Islet of Langerhans (tissue), 1 donor: ENCODE results near the gene SLC26A5.
"Not testable (repeated sequence)": the region's sequence is repeated elsewhere in the genome, so short reads cannot be mapped to it uniquely, and the experiment has no call there.

ENCODE experiments used
- FAIRE-seq: peaks from one replicate; lab custom pipeline; 2011; peaks lifted over from hg19 to GRCh38; lab: Jason Lieb, UNC

Gene SLC26A5

DNA sequence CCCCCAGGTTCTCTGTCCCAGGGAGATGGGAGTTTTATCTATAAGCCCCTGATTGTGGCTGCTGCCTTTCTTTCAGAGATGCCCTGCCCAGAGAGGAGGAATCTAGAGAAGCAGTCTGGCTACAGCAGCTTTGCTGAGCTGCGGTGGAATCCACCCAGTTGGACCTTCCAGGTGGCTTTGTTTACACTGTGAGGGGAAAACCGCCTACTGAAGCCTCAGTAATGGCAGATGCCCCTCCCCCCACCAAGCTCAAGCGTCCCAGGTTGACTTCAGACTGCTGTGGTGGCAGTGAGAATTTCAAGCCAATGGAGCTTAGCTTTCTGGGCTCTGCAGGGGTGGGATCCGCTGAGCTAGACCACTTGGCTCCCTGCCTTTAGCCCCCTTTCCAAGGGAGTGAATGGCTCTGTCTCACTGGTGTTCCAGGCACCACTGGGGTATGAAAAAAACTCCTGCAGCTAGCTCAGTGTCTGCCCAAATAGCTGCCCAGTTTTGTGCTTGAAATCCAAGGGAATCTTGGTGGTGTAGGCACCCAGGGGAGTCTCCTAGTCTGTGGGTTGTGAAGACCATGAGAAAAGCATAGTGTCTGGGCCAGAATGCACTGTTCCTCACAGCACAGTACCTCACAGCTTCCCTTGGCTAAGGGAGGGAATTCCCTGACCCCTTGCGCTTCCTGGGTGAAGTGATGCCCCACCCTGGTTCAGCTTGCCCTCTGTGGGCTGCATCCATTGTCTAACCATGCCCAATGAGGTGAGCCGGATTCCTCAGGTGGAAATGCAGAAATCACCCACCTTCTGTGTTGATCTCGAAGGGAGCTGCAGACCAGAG lies 40.0 kb downstream of the SLC26A5 start:
- FAIRE-seq = not testable (repeated sequence)

- not testable (repeated sequence) for FAIRE-seq
Measured at GRCh38 chr7:103399687-103400086, 46.3 kb downstream of the SLC26A5 start.

- no peak for FAIRE-seq
Measured at GRCh38 chr7:103398483-103399127, 47.4 kb downstream of the SLC26A5 start.

GRCh38 chr7:103396471-103396870 lies 49.5 kb downstream of the SLC26A5 start:
- FAIRE-seq = no peak

- FAIRE-seq = no peak
Measured at GRCh38 chr7:103395071-103395470, 50.9 kb downstream of the SLC26A5 start.

DNA sequence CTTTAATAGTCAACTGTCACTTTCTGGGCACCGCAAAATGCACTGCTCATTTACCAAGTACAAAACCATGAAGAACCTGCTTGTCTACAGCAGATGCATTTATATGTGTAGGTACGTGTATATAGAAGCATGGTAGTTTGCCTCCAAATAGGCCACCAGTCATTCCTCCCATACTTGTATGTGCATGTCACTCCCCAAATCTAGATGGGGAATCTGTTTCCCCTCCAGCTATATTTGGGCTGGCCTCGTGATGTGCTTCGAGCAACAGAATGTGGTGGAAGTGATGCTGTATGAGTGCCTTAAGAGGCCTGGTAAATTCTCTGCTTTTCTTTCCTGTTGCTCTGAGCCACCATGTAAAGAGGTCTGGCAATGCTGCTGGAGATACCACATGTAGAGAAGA lies 51.4 kb downstream of the SLC26A5 start:
- FAIRE-seq = no peak

DNA sequence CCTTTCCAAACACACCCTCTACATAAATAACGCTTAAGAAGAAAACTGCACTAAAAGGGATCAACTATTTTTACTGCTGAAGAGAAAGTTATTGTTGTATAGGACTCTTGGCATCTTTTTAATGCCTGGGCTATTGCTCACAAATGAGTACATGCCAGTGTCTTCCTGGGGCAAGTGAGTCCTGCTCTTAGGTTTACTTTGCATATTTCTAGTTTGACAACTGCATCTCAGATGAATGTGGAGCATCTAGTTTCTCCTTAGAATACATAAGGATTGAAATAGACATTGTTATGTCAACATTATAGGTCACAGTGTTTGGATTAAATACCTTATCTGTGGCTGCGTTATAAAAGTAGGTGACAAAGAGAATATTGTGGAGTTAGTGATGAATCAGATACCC lies 54.0 kb downstream of the SLC26A5 start:
- FAIRE-seq = no peak

DNA sequence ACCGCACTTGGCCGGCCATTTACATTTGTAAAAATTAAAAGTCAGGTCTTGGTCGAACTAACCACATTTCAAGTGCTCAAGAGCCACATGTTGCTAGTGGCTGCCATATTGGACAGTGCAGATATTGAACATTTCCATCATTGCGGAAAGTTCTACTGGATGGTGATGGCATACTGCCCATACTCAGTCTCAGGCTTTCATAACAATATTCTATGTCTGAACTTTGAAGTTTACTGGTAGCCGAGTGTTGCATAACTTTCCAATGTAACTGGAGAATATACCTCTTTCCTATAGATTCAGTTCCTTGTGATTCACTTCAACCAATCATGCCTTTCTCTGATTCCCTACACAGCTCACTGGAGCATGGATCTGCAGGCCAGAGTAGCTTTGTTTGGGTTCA lies 54.9 kb downstream of the SLC26A5 start:
- no peak for FAIRE-seq

- FAIRE-seq = no peak
Measured at GRCh38 chr7:103389263-103389662, 56.7 kb downstream of the SLC26A5 start.

- no peak for FAIRE-seq
Measured at GRCh38 chr7:103388469-103389140, 57.4 kb downstream of the SLC26A5 start.

DNA sequence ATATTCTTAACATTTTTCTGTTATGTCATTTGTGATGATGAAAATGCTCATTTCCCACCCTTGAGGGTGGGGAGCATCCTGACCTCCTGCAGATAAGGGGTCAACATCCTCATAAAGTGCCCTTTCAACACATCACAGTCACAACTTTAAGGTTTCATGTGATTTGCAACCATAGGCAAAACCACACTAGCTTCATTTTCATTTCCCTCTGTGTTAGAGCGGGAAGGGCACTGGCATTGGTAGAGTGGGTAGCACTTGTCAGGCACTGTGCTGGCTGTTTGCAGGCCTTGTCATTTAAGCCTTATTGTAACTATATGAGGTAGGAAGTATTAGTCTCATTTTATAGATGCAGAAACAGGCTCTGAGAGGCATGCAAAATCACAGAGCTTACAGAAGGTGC lies 58.8 kb downstream of the SLC26A5 start:
- no peak for FAIRE-seq

- no peak for FAIRE-seq
Measured at GRCh38 chr7:103382032-103382402, 64.0 kb downstream of the SLC26A5 start.

GRCh38 chr7:103381280-103382031 lies 64.6 kb downstream of the SLC26A5 start:
- no peak for FAIRE-seq

GRCh38 chr7:103380395-103381191 lies 65.4 kb downstream of the SLC26A5 start:
- no peak for FAIRE-seq

DNA sequence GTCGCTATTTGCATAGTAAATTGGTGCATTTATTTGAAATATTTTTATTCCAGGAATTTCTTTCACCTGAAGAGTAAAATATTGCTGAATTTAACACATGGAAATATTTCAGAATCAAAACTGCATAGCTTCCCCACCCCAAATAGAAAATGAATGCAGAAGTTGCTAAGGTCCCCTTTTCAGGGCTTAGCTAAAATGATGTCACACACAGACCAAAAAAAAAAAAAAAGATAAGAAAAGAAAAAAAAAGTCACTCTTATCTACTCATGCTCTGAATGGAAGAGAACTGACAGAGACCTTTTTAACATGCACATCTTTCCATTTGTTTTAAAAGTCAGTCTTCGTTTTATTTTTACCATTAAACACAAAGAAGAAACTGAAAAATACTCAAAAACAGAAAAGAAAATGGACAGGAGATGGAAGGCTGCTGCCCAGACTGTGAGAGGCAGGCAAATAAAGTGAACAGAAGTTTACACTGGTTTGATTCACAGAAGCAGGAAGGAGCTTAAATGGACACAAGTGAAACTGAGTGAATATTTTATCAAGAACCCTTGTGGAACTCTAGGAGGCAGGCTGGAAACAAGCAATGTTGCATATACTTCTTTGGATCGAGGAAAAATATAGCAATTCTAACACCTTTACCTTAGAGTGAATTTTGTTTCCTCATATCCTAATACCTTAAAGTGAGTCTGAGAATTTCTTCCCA lies 66.6 kb downstream of the SLC26A5 start:
- no peak for FAIRE-seq

- no peak for FAIRE-seq
Measured at GRCh38 chr7:103373866-103374643, 72.0 kb downstream of the SLC26A5 start.

- no peak for FAIRE-seq
Measured at GRCh38 chr7:103369432-103369831, 76.6 kb downstream of the SLC26A5 start.

DNA sequence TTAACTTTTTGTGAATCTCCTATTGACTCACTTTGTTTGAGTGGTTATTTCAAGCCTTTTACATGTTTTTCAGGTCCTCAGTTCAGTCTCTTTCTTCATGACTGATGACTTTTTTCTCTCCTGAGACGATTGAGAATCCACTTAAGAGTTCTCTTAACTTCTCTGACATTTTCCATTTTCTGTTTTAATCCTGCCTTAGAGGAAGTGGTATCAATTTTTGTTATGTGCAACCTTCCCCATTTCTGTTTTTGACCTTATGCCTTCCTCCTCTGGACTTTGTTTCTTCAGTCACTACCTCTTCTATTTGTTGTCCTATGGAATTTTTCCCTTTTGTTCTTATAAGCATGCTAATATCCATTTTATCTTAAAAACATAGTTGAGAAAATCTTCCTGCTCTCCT lies 96.2 kb downstream of the SLC26A5 start:
- no peak for FAIRE-seq

DNA sequence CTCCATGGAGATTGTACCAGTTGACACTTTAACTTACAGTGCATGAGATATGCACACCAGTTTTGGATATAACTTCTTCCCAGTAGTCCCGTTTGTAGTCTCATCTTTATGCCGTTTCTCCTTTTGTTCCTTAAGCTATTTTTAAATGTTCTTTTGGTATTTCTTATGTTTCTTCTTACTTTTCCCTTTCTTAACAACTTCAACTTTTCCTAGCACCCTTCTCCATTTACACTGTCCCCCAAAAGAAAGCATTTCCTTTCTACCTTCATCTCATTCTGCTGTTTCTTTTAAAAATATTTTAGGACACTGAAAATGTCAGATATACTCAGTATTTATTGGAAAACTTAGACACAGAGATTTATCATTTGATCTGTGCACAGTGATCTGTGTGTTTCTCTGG lies 97.0 kb downstream of the SLC26A5 start:
- FAIRE-seq = no peak

- FAIRE-seq = no peak
Measured at GRCh38 chr7:103348452-103348851, 97.6 kb downstream of the SLC26A5 start.
